ENCODE data around the gene AHNAK.

AHNAK gene

DNA sequence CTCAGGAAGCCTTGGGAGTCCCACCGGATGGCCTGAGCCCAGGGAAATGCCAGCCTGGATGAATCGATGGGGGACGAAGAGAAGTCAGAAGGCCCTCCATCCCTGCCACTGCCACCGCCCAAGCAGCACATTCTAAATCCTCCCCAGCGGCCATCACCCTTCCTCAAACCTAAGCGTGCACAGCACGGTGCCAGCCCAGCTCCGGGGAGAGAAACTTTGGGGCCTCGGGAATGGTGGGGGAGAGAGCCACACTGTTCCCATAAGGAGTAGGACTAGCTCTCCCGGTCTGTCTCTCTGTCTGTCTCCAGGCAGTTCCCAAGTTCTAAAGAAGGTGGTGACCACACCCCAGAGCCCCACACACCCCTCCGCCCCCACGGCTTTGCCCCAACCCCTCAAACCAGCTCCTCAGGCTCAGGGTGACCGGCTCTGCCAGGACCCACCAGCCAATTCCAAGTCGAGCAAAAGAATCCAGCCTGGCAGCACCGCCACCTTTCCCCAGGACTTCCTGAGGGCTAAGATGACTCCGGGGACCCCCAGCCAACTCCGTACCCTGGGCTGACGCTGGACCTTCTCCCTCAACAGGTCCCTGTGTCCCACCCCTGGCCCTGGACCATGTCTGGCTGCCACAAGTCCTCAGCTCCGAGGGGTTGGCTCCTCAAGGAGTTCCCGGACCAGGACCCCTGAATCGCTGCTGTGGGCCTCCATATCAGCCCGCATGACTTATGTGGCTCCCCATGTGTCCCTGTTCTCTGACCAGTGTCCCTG is 2.7 kb downstream of the AHNAK start:
- Histone ChIP-seq H3K4me3 (ENCODE audit: low read depth, low read length) (peak overlapping the region; percentile 90), H3K27ac (no peak overlapping the region), H3K27me3 (replicated peaks) (no peaks in the 10 kb centered on the region), H3K36me3 (replicated peaks) (no peaks in the 10 kb centered on the region)
- TF ChIP-seq, protein P1, sequence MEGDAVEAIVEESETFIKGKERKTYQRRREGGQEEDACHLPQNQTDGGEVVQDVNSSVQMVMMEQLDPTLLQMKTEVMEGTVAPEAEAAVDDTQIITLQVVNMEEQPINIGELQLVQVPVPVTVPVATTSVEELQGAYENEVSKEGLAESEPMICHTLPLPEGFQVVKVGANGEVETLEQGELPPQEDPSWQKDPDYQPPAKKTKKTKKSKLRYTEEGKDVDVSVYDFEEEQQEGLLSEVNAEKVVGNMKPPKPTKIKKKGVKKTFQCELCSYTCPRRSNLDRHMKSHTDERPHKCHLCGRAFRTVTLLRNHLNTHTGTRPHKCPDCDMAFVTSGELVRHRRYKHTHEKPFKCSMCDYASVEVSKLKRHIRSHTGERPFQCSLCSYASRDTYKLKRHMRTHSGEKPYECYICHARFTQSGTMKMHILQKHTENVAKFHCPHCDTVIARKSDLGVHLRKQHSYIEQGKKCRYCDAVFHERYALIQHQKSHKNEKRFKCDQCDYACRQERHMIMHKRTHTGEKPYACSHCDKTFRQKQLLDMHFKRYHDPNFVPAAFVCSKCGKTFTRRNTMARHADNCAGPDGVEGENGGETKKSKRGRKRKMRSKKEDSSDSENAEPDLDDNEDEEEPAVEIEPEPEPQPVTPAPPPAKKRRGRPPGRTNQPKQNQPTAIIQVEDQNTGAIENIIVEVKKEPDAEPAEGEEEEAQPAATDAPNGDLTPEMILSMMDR (IDR thresholded peaks at IDR 0.05; ENCODE audit: low read depth, low read length, missing control alignments): no peak
- in situ Hi-C loops (cut with HindIII; ENCODE audit: low pct_ligation_motif_present, low sequenced_read_pairs): no loop called here
- DNase-seq: no peak

DNA sequence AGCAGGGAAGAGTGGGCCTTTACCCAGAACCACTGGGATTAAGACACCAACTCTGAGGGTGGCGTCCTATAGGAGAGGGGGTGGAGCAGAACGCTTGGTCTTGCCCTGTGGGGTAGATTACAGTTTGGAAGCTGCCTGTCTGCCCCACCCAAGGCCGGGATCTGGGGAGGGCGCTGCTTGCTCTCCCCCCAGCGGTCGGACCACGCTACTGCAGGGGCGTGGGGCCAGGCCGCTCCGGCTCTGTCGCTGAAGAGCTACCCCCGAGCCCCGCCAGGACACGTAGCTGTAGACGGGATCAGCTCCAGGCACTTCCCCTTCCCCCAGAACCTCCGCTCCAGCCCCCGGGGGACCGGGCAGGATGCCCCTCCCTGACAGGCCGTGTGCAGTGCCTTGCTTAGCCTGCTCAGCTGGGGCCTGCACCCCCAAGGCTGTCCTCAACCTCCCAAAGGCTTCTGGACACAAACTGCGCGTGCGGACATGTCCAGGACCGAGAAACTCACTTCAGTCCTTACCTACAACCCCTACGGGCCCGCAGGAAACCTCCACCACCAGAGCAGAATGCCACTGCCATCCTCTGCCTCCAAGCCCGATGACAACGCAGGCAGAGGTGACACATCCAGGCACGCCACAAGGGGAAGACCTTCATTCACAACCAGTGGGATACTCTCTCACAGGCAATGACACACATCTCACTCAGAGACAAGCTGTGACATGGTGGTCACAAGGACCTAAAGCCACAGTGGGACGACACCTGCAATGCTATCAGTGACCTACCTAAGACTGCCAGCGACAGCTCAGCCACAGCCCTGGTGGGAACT is 3.6 kb downstream of the AHNAK start:
- Histone ChIP-seq H3K36me3 (replicated peaks) (no peaks in the 10 kb centered on the region), H3K27ac (peak overlapping the region; percentile 21), H3K4me3 (ENCODE audit: low read depth, low read length) (peak overlapping the region; percentile 90), H3K27me3 (replicated peaks) (no peaks in the 10 kb centered on the region)
- in situ Hi-C loops (cut with HindIII; ENCODE audit: low pct_ligation_motif_present, low sequenced_read_pairs): no loop called here
- TF ChIP-seq, protein P1 (IDR thresholded peaks at IDR 0.05; ENCODE audit: low read depth, low read length, missing control alignments): peak; percentile 99
- peak; percentile 55 for DNase-seq

DNA sequence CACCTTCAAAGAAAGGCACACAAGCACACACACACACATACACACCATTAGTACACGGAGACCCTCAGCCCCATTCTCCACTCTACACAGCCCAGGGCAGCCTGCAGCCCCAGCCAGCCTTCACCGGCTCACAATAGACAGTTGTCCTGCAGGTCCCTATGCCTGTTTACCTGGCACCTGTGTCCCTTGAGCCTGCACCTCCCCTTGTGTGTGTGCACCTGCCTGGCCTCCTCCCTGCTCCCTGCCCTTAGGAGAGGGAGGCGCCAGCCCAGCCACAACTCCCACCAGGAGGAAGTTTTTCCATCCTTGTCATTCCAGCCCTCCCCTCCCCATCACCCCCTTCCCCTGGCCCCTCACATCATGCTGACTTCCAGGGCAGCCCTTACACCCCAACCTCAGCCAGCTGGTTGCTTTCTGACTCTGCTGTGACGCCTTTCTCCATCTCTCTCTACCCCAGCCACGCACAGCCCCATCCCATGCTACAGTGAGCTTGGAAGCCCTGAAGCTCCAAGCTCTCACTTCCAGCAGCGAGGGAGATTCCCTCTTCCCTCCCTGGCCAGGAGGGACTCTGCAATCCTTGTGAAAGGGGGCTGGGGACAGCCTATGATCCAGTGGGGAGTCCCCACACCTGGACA is 4.4 kb downstream of the AHNAK start:
- no peak for DNase-seq
- H3K4me3 ChIP-seq (ENCODE audit: low read depth, low read length): peak overlapping the region; percentile 90
- H3K27me3 ChIP-seq (replicated peaks): no peaks in the 10 kb centered on the region

DNA sequence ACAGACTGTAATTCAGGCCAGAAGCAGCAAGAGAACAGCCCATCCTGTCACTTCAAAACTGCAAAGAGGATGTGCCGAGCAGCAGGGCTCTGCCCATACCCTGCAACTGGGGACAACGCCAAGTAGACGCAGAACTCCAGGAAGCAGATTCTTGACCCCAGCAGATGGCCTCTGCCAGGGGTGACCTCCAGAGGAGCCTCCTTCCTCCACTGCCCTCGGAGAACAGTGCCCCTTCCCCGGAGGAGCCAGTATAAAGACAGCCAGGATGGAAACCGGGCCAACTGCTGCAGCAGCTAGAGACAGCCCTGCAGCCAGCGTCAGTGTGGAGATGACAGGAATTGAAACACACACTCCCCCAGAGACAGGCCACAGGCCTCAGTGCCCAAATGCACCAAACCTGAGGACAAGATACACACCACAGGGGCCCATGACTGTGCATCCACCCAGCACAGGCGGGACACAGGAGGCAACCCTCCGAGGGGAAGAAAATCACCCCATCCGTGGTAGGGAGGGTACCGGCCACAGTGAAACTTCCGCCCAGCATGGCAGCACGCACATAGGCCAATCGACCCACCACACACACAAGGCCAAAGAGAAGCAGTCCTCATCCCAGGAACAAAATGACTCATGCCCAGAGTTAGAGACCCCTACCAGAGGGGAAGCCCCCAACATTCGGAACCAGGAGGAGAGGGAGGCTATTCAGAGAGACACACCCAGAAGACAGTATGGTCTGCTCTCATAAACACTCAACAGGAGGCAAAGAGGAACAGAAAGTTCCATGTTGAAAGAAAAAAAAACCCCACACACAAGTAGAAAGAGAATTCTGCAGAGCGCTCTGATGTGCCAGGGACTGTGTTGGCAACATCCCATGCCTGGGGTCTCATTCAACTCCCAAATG is 5.6 kb downstream of the AHNAK start:
- Histone ChIP-seq H3K27ac (no peak overlapping the region), H3K36me3 (replicated peaks) (peaks cover 5% of the 10 kb centered on the region)

More for the DNA sequence above, 4.4 kb downstream of the AHNAK start:
- Histone ChIP-seq H3K36me3 (replicated peaks) (no peaks in the 10 kb centered on the region), H3K27ac (peak overlapping the region; percentile 21)
- in situ Hi-C loops (cut with HindIII; ENCODE audit: low pct_ligation_motif_present, low sequenced_read_pairs): no loop called here
- TF ChIP-seq, protein P1 (IDR thresholded peaks at IDR 0.05; ENCODE audit: low read depth, low read length, missing control alignments): no peak

More for the DNA sequence above, 5.6 kb downstream of the AHNAK start:
- in situ Hi-C loops (cut with HindIII; ENCODE audit: low pct_ligation_motif_present, low sequenced_read_pairs): no loop called here
- TF ChIP-seq, protein P1 (IDR thresholded peaks at IDR 0.05; ENCODE audit: low read depth, low read length, missing control alignments): no peak
- H3K4me3 ChIP-seq (ENCODE audit: low read depth, low read length): peak overlapping the region; percentile 3
- H3K27me3 ChIP-seq (replicated peaks): no peaks in the 10 kb centered on the region
- DNase-seq: no peak
